DND-41 (cell line): Measurements from ENCODE around the gene FSHR.

ENCODE experiments used
- ATAC-seq: fragments of 200-7000 bp; cut with Tn5 transposase; 3 replicates; pipeline ENCODE4 v1.9.1; 2021; ENCODE audit warnings: low read depth; ENCODE audit not compliant: insufficient read depth
- DNase-seq: peaks from one replicate; pipeline ENCODE4 v3.0.0-alpha.2; 2020
- H2AFZ ChIP-seq: 2 replicates; pipeline ENCODE4 v1.6.0; 2012; ENCODE audit warnings: low read depth, low read length
- H3K27ac ChIP-seq: 2 replicates; pipeline ENCODE4 v1.5.1; 2012; ENCODE audit warnings: low read length, inconsistent platforms
- H3K27me3 ChIP-seq: fragments of 200-600 bp; sonication (generic); 2 replicates; pipeline ENCODE4 v1.6.0; 2012; ENCODE audit warnings: low read length, mild to moderate bottlenecking, inconsistent platforms; ENCODE audit not compliant: insufficient read depth, poor library complexity
- H3K36me3 ChIP-seq: 2 replicates; pipeline ENCODE4 v1.5.1; 2012; ENCODE audit warnings: low read length, inconsistent platforms; ENCODE audit not compliant: insufficient read depth
- H3K4me1 ChIP-seq: 2 replicates; pipeline ENCODE4 v1.5.1; 2012; ENCODE audit warnings: mild to moderate bottlenecking, low read length; ENCODE audit not compliant: insufficient read depth
- H3K4me2 ChIP-seq: 2 replicates; pipeline ENCODE4 v1.6.0; 2012; ENCODE audit warnings: mild to moderate bottlenecking, moderate library complexity, low read length, inconsistent platforms; ENCODE audit not compliant: insufficient read depth
- H3K4me3 ChIP-seq, 2 experiments: fragments of 200-600 bp in 1 of 2; shearing (Covaris generic) in 1 of 2; 2 replicates each; pipeline ENCODE4 v1.5.1; 2012 to 2016; ENCODE audit warnings: inconsistent platforms in 2 of 2, low read length in 2 of 2, mild to moderate bottlenecking in 2 of 2, low read depth in 1 of 2, moderate library complexity in 1 of 2
- H3K79me2 ChIP-seq: 2 replicates; pipeline ENCODE4 v1.6.0; 2012; ENCODE audit warnings: low read length, inconsistent platforms; ENCODE audit not compliant: insufficient read depth
- H3K9ac ChIP-seq: 2 replicates; pipeline ENCODE4 v1.6.0; 2012; ENCODE audit warnings: low read depth, mild to moderate bottlenecking, inconsistent platforms, low read length, moderate library complexity
- H3K9me3 ChIP-seq: 2 replicates; pipeline ENCODE4 v1.5.1; 2012; ENCODE audit warnings: low read length, moderate library complexity, mild to moderate bottlenecking, inconsistent platforms; ENCODE audit not compliant: insufficient read depth, severe bottlenecking
- H4K20me1 ChIP-seq: 2 replicates; pipeline ENCODE4 v1.6.0; 2012; ENCODE audit warnings: low read length; ENCODE audit not compliant: insufficient read depth
- CTCF ChIP-seq: IDR thresholded peaks from 2 replicates; pipeline ENCODE4 v1.5.1; 2012; ENCODE audit warnings: borderline replicate concordance, low read length, moderate library complexity, mild to moderate bottlenecking; ENCODE audit not compliant: poor library complexity, severe bottlenecking; ENCODE audit errors: extremely low read depth
- EZH2 ChIP-seq: IDR thresholded peaks from 3 replicates; pipeline ENCODE4 v1.6.1; 2012; ENCODE audit warnings: borderline replicate concordance, low read depth, mild to moderate bottlenecking, moderate library complexity, low read length, inconsistent platforms; ENCODE audit not compliant: severe bottlenecking

Gene FSHR

GRCh38 chr2:48993576-48993975 is 160.7 kb downstream of the FSHR start:
- H3K4me2 ChIP-seq = no peak overlapping the region

GRCh38 chr2:48991415-48992131 is 162.7 kb downstream of the FSHR start:
- Histone ChIP-seq H3K36me3 (no peaks in the 10 kb centered on the region), H3K27me3 (no peaks in the 10 kb centered on the region), H3K4me1 (no peaks in the 10 kb centered on the region), H3K79me2 (no peaks in the 10 kb centered on the region), H3K9ac (no peak overlapping the region), H3K27ac (no peak overlapping the region), H4K20me1 (no peaks in the 10 kb centered on the region), H3K4me3 (no peak overlapping the region), H2AFZ (no peak overlapping the region), H3K9me3 (no peaks in the 10 kb centered on the region), H3K4me2 (no peak overlapping the region)
- DNase-seq = no peak
- ATAC-seq = no peak
- TF ChIP-seq EZH2 (no peak), CTCF (no peak)

More at GRCh38 chr2:48993576-48993975, 160.7 kb downstream of the FSHR start:
- H3K9me3 ChIP-seq = no peaks in the 10 kb centered on the region
- no peaks in the 10 kb centered on the region for H3K4me1 ChIP-seq
- H3K9ac ChIP-seq = no peak overlapping the region
- H3K36me3 ChIP-seq = no peaks in the 10 kb centered on the region
- TF ChIP-seq CTCF (no peak), EZH2 (no peak)
- H3K27ac ChIP-seq = no peak overlapping the region
- ATAC-seq (no peak), DNase-seq (no peak)
- no peak overlapping the region for H2AFZ ChIP-seq
- H3K4me3 ChIP-seq = no peak overlapping the region
- H4K20me1 ChIP-seq = no peaks in the 10 kb centered on the region
- no peaks in the 10 kb centered on the region for H3K27me3 ChIP-seq
- no peaks in the 10 kb centered on the region for H3K79me2 ChIP-seq

GRCh38 chr2:48984922-48985321 is 169.4 kb downstream of the FSHR start:
- TF ChIP-seq EZH2 = no peak
- no peak for TF ChIP-seq CTCF
- H3K27ac ChIP-seq = no peak overlapping the region
- no peaks in the 10 kb centered on the region for H4K20me1 ChIP-seq
- no peaks in the 10 kb centered on the region for H3K36me3 ChIP-seq
- H3K9ac ChIP-seq = no peak overlapping the region
- no peaks in the 10 kb centered on the region for H3K9me3 ChIP-seq
- H2AFZ ChIP-seq = no peak overlapping the region
- no peak for ATAC-seq
- no peak overlapping the region for H3K4me3 ChIP-seq
- H3K27me3 ChIP-seq = no peaks in the 10 kb centered on the region
- DNase-seq = no peak
- H3K79me2 ChIP-seq = no peaks in the 10 kb centered on the region
- no peak overlapping the region for H3K4me2 ChIP-seq
- no peaks in the 10 kb centered on the region for H3K4me1 ChIP-seq

GRCh38 chr2:48983551-48983950 is 170.8 kb downstream of the FSHR start:
- no peak overlapping the region for H3K9ac ChIP-seq
- TF ChIP-seq EZH2 (no peak), CTCF (no peak)
- H4K20me1 ChIP-seq = no peaks in the 10 kb centered on the region
- no peaks in the 10 kb centered on the region for H3K79me2 ChIP-seq
- H3K36me3 ChIP-seq = no peaks in the 10 kb centered on the region
- H2AFZ ChIP-seq = no peak overlapping the region
- no peaks in the 10 kb centered on the region for H3K9me3 ChIP-seq
- H3K4me1 ChIP-seq = no peaks in the 10 kb centered on the region
- ATAC-seq = no peak
- H3K27ac ChIP-seq = no peak overlapping the region
- no peak for DNase-seq
- H3K4me3 ChIP-seq = no peak overlapping the region
- no peaks in the 10 kb centered on the region for H3K27me3 ChIP-seq
- H3K4me2 ChIP-seq = no peak overlapping the region
